ENCODE results near the gene ATL3.
"Not testable (repeated sequence)": the region's sequence is repeated elsewhere in the genome, so short reads cannot be mapped to it uniquely, and the experiment has no call there.

ATL3 gene

DNA sequence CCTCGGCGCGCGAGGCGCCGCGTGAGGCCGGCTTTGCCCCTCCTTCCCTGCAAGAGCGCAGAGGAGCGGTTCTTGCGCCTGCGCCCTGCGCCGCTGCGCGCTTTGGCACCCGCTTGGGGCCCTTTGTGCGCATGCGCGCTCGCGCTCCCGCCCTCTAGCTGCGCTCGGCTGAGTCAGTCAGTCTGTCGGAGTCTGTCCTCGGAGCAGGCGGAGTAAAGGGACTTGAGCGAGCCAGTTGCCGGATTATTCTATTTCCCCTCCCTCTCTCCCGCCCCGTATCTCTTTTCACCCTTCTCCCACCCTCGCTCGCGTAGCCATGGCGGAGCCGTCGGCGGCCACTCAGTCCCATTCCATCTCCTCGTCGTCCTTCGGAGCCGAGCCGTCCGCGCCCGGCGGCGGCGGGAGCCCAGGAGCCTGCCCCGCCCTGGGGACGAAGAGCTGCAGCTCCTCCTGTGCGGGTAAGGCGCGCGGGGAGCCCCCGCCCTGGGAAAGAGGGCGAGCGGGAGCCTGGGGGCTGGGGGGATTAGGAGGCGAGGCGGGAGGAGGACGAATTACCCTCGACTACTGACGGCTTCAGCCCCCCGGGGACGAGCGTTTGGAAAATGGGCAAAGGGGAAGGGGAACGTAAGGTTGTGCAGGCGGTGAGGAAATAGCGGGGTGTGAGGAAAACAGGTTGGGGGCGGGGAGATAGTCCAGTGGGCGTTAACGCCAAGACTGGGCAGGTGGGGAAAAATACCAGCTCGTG is 10.3 kb upstream of the ATL3 start, which contains the start of gene RTN3:
RTN3 (plus strand) TSS at position 180 of the 745 bp plus-strand sequence; CDS start at position 317, 137 bp downstream.
- DNase-seq (ENCODE audit: low spot score): peak; percentile 99

DNA sequence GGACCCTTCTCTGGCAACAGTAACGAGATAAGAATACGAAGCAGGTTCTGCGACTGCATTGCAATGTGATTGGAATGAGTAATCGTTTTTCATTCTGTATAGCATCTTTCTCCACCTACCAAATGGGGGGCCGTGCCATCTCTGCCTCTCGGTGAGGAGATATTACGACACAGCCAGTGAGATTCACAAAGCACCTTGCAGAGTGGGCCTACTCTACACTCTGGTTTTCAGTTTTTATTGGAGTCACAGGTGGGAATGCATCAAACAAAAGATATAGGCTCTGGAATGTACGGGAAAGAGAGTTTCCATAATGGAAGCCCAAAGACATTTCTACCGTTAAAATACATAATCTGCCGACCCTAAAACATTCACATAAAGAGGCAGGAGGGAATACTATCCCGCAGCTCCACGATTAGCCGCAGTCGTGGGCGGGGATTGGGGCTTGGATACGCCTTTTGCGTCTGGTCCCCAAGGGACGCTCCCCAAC is 9.7 kb upstream of the ATL3 start:
- DNase-seq (ENCODE audit: low spot score): no peak

DNA sequence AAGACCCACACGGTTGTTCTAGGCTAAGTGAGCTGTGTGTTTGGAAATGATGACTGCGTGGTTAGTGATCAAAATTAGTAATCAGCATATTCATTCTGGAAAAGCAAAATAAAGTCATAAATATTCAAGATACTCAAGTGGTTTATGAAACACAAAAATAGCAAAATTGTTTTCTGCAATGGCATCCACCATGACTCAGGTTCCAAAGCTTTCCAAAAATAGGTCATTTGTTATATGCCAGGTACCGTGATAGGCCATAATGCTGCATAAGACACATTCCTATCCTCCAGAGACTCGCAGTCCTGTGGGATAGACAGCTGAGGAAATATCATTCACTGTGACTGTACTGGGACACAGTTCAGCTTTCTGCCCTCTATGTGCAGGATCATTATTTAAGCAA is 2.4 kb upstream of the ATL3 start:
- DNase-seq (ENCODE audit: low spot score): no peak

DNA sequence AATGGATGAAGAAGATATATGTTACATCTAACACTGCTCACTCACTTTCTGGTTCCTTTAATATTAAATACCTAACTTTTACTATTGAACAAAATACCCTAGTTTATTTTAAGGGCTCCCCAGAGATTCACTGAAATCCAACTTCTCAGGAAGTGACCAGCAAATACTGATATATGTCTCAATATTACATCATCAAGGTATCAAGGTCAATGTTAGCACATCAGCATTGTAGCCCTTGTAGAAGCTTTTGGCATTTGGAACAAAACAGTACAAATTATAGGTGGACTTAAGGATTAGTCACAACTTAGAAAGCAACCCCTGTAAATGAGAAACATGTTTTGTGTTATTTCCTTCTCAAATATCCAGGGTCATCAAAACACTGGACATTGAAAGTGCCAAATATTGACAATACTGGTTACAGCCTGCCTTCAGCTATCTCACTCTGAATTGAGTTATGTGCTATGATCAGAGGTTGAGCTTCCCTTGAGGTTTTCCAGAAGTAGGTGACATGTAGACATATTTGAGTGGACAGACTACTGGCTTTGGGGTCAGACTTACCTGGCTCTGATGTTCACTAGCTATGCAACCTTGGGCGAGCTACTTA is 1.9 kb upstream of the ATL3 start:
- DNase-seq (ENCODE audit: low spot score): no peak

DNA sequence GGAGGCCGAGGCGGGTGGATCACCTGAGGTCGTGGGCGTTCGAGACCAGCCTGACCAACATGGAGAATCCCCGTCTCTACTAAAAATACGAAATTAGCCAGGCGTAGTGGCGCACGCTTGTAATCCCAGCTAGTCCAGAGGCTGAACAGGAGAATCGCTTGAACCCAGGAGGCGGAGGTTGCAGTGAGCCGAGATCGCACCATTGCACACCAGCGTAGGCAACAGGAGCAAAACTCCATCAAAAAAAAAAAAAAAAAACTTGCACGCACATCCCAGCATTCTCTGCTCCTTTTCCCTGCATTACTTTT is 934 bp upstream of the ATL3 start:
- no peak for DNase-seq (ENCODE audit: low spot score)

DNA sequence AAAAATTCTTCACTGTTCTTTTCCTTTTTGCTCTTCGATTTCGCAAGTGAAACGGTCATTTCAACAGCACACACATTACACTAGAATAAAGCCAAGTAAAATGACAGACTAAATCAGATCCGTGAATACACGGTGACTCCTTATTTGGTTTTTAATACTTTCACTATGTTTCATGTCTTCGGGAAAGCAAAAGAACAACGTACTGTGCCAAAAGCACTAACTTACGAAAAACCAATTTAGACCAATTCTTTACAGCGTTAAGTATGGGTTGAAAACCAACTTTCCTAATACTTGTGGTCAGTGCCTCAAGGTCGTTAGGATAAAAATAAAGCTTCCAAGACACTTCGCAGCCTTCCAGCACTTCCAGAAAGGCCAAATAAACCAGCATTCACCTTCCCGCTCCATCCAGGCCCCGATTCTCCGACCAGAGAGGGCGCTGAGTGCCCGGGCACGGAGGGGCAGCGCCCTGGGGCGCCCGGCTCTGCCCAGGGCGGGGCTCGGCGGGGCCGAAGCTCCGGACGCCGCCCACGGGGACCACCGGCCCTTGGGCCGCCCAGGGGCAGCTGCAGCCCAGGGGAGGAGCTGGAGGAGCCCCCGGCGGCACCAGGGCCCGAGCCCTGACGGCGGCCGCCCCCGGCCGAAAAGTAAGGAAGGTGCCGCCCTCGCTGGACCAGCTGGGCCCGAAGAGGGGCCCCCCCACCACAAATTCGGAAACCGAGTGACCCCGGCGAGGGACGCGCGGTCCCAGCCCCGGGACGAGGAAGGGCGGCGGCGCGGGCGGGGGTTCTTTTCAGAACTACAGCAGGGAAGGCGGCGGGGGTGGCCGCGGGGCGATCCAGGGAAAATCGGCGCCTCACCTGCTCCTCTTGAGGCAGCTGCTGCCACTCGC is 499 bp downstream of the ATL3 start:
- DNase-seq (ENCODE audit: low spot score): peak; percentile 38

DNA sequence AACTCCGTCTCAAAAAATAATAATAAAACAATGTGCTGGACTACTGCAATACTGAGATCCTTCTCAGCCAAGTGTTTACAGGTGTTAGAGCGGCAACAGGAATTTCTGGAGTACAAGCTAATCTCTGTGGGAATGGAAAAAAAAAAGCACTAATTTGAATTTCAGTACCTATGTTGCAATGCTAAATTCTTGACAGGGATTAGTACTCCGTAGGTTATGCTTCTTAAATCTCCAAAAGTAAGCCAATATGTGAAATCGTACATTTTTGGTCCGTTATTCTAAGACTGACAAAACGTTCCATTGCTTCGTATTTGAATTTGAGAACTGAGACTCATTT is 1.1 kb downstream of the ATL3 start:
- DNase-seq (ENCODE audit: low spot score): no peak

DNA sequence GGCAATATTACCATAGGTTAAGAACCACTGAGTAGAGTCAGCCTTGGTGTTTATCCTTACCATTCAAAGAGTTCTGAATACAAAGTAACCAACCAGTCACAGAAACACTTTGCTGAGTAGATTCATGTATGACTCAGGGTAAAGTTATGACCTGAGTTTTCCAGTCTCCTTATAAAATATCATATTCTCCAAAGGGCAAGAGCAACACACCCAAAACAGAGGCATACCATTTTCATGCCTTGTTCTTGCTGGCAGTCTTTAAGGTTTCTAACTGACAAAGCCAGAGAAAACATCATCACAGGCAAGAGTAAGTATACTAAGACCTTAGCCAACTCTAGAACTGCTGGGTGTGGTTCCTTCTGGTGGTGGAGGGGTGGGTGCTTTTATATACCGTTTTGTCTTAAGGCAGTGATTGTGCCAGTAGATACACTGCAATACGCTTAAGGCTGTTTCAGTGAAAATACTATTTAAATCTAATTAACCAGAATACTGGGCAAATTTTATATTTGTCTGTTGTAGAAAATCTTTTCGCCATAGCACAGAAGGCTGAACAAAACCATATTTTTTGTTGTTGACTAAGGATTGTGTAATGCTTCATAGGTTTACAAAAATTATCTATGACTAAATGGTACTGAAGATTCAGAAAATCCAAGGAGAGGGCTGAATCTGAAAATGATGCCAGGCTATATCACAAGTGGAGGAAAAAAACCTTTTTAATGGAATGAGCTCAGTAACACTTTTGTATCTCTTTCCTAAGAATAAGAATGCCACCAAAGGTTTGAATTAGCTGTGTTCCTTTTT is 3.0 kb downstream of the ATL3 start:
- no peak for DNase-seq (ENCODE audit: low spot score)

DNA sequence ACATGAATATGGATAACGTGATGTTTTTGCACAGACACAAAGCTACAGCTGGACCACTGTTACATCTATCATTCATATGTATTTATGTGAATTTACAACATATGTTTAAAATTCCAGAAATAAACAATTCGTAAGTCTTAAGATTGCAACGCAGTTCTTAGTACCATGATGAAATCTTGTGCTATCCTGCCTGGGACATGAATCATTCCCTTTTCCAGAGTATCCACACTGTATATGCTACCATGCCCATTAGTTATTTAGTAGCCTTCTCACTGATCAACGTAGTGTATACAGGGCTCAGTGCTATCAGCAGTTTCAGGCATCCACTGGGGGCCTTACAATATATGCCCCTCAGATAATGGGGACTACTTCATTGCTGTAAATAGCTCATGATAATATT is 4.3 kb downstream of the ATL3 start:
- DNase-seq (ENCODE audit: low spot score): no peak

DNA sequence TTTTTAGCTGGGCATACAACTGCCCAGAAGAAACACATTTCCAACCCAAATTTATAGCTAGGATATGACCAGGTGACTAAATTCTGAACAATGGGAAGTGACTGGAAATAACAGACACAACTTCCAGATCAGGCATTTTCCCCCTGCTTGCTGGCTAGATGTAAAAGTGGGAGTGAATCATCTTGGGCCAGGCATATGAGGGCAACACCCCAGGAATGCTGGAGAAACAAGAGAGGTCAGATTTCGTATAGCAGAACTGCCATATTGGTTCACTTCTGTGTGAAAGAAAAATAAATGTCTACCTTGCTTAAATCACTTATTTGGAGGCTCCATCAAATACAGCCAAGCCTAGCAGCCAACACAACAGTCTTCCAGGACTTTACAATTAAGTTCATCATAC is 7.4 kb downstream of the ATL3 start:
- DNase-seq (ENCODE audit: low spot score): no peak

DNA sequence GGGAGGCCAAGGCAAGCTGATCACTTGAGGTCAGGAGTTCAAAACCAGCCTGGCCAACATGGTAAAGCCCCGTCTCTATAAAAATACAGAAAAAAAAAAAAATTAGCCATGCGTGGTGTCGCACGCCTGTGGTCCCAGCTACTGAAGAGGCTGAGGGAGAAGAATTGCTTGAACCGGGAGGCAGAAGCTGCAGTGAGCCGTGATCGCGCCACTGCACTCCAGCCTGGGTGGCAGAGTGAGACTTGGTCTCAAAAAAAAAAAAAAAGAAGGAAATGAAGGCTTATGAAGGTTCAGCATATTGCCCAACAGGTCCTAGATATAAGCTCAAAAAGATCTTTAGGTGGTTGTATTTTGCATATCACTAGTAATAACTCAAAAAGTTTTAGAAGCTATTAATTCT is 10.2 kb downstream of the ATL3 start:
- no peak for DNase-seq (ENCODE audit: low spot score)

DNA sequence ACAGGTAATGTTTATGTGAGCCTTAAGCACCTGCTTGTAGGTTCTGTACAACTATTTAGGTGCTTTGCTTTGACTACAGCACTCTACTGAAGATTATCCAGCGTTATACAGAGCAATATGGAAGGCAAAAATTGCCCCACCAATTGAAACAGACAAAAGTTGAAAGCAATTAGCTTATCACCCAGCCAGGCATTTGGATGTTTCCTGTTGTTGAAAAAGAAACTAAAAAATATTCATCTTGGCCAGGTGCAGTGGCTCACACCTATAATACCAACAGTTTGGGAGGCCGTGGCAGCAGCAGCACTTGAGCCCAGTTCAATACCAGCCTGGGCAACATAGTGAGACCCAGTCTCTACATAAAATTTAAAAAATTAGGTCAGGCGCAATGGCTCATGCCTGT is 18.5 kb downstream of the ATL3 start:
- no peak for DNase-seq (ENCODE audit: low spot score)

DNA sequence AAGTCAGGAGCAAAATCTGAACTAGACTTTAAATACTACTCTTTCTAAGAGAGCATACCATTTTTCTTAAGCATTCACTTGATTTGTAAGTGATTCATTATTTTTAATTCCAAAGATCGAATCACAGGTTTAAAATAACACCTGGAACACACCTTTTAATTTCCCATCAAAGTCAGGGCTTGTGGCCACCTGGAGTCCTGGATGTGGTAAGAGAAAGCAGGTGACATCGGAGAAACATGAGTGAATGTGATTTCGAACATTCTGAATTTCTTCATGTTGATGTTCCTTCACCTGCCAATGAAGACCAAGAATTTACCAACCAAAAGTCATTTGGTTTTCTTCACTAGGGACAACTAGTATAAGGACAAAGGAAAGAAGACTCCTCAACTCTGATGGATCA is 28.0 kb downstream of the ATL3 start:
- no peak for DNase-seq (ENCODE audit: low spot score)

DNA sequence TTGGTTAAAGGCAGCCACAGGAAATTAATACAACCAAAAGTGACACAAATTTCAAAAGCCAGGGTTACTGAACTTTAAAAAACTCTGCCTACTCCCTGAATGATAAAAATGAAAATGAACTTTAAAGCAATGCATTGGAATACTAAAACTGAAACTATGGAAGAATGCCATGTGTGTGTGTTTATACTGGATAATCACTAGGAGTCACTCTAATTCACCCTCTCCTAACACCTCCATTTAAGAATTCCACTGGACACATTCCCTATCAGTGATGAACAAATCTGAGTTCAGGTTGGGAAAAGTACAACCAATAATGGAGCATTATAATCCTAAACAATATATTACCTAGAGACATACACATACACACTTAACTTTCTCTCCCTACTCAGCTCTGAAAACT is 29.4 kb downstream of the ATL3 start:
- no peak for DNase-seq (ENCODE audit: low spot score)

DNA sequence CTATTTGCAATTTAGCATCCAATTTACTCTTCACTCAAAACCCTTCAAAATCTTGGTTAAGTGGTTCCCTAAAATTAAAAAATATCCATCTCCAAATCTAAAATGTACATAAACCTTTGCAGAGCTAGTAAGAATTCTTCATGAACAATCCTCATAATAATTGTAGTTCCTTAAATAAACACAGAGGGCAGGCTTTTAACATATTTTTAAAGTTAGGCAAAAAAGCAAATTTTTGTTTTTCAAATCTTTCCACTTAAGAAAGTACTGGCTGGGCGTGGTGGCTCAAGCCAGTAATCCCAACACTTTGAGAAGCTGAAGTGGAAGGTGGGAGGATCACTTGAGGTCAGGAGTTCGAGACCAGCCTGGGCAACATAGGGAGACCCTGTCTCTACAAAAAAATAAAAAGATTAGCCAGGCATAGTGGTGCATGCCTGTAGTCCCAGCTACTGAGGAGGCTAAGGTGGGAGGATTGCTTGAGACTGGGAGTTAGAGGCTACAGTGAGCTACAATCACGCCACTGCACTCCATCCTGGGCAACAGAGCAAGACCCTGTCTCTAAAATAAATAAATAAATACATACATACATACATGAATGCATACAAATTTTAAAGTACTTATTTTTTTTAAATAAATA is 31.9 kb downstream of the ATL3 start:
- DNase-seq (ENCODE audit: low spot score): peak; percentile 25

DNA sequence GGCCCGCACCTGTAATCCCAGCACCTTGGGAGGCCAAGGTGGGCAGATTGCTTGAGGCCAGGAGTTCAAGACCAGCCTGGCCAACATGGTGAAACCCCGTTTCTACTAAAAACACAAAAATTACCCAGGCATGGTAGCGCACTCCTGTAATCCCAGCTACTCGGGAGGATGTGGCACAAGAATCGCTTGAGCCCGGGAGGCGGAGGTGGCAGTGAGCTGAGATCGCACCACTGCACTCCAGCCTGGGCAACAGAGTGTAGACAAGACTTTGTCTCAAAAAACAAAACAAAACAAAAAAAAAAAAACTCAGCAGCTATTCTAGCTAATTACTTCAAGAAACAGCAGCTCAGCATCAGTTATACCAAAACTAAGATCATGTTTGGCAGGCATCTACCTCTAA is 32.7 kb downstream of the ATL3 start:
- not testable (repeated sequence) for DNase-seq (ENCODE audit: low spot score)

DNA sequence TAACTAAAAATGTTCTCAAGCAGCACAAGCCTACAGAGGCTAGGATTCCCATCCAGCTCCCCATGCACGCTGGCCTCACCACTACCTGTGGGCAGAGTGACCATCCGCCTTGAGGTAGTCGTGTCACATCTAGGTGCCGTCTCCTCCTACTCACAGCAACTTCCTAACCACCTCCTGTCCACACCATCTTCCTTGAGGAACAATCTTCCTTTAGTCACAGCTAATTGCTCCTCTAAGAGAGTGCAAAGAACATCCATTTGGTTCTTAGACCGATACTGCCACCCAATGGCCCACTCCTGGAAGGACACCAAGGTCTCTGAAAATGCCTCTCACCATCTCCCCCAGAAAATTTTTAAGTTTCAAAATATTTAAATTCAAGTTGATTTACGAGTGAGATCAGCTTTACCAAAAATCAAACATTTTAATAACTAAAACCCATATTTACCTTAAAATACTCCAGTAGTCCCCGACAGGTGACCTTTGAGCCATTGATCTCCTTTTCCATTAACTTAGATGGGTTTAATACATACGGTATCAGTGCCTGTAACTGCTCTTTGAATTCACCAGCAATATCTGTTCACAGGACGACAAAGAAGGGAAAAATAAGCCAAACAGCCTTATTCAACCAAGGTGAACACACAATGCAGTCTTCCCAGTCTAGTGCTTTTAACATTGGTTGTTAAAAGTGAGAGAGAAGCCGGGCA is 35.3 kb downstream of the ATL3 start:
- DNase-seq (ENCODE audit: low spot score): peak; percentile 79

DNA sequence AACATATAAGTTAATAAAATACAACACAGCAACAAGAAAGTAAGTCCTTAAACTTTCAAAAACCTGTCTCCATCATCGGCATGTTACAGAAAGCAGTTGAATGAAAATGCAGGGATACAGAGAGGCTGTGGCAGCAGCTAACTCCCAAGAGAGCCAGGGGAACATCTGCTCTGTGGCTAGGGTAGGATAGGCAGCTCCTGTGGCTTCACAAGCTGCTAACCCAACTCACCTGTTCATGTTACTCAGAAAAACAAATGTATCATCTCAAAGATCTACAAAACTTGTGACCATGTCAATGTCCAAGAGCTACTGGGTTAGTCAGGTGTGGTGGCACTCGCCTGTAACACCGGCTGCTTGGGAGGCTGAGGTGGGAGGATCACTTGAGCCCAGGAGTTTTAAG is 41.8 kb downstream of the ATL3 start:
- DNase-seq (ENCODE audit: low spot score): no peak

DNA sequence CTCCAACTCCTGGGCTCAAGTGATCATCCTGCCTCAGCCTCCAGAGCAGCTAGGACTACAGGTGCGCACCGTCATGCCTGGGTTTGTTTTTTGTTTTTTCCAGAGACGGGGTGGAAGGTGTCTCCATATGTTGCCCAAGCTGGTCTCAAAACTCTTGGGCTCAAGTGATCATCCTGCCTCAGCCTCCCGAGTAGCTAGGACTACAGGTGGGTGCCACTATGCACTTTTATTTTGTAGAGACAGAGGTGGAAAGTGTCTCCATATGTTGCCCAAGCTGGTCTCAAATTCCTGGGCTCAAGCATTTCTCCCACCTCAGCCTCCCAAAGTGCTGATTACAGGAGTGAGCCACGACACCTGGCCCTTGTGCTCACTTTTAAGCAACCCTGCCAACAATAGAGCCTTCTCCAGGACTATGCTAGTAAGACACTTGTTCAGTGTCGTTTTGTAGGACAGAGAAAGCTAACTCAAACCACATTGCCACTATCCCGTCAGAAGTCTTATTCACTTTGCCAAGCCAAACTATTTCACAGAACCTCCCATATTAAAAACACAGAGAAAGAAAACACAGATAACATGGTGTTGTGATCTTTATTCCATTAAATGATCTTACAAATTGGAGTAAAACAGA is 47.5 kb downstream of the ATL3 start:
- no peak for DNase-seq (ENCODE audit: low spot score)

DNA sequence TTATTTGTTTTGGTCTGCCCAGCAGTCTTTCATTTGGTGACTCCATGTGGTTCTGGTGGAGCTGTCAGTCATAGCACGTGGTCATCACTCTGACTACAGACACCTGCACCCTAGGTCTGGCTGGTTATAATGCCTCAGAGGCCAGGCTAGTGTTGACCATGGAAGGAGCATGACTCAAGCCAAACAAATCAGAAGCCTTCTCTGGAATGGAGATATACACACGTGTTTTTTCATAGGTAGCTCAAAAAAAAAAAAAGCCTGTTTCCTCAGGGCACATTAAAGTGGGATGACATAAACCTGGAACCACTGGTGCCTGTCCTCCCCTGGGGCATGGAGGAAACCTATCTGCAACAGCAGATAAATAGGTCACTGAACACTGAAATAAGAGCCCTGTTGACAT is 48.9 kb downstream of the ATL3 start:
- DNase-seq (ENCODE audit: low spot score): no peak

DNA sequence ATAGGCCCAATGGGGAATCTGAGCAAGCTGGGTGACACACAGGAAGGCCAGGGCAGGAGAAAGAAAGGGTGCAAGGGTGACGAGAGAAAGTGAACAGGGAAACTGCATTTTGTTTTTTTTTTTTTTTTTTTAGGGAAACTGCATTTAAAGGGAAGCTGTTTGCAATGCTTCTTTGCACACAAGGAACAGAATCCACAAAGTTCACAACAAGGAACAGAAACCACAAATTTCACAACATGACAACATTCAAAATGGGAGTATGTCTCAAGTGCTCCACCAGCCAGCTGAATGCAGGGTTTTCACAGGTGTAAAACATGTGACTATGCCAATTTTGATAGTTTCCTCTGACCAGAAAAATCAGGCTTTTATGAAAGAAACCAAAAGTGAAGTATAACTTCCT is 50.1 kb downstream of the ATL3 start:
- DNase-seq (ENCODE audit: low spot score): no peak
